ENCODE measurements around the gene ZBTB7C. TPM values are rescaled to one million over a fixed set of nuclear protein-coding genes. Genes with fewer than 3 reads are reported as not detected.

The ZBTB7C gene
- total and polyA plus RNA-seq, 2 of the 8 experiments (the other 6 are each of a cell fraction or from before 2014, with no cell fraction given): 0.15 to 0.45 TPM

GRCh38 chr18:48131042-48131441 is 278.1 kb downstream of the ZBTB7C start:
- Histone ChIP-seq H4K5ac (ENCODE audit: insufficient read length, low read depth, low read length) (no peak overlapping the region), H3K36me3 (ENCODE audit: control insufficient read depth in 2 of 4, insufficient read depth in 4 of 4, low read length in 3 of 4) (no peaks in the 10 kb centered on the region), H3K27me3 (replicated peaks in 1 of 4; ENCODE audit: control insufficient read depth in 3 of 4, extremely low read depth in 1 of 4, insufficient read depth in 3 of 4, low read length in 3 of 4) (peaks cover 2 to 17% (median 17%) of the 10 kb centered on the region in 4 experiments), H3K4me1 (replicated peaks in 1 of 4; ENCODE audit: control insufficient read depth in 3 of 4, insufficient read depth in 4 of 4, low read length in 3 of 4) (peaks cover 2 to 11% (median 9%) of the 10 kb centered on the region in 4 experiments; a peak in 5 of 7 replicates), H2AFZ (ENCODE audit: low read length) (no peak overlapping the region), H2AK5ac (ENCODE audit: low read depth, low read length) (no peak overlapping the region), H2BK5ac (ENCODE audit: low read depth, low read length) (no peak overlapping the region), H3K23me2 (ENCODE audit: low read depth, low read length) (peaks cover 3% of the 10 kb centered on the region; the same call in 1 of the 2 replicates), H2BK20ac (ENCODE audit: low read length) (no peak overlapping the region), H2BK120ac (replicated peaks; ENCODE audit: low read depth, low read length) (no peak overlapping the region), H4K8ac (ENCODE audit: extremely low read depth, insufficient read depth, low read length) (no peak overlapping the region), H3K18ac (ENCODE audit: extremely low read depth, low read length) (no peak overlapping the region), H3K4ac (replicated peaks; ENCODE audit: insufficient read length, low read depth, low read length) (no peak overlapping the region), H3K56ac (replicated peaks; ENCODE audit: insufficient read length, low read depth, low read length) (no peak overlapping the region), H3K4me3 (ENCODE audit: extremely low read depth in 1 of 4, insufficient read depth in 2 of 4, low read depth in 3 of 4, low read length in 4 of 4) (no peak overlapping the region), H3K14ac (ENCODE audit: insufficient read length) (no peak overlapping the region), H3K27ac (ENCODE audit: low read depth, low read length) (no peak overlapping the region), H3K23ac (ENCODE audit: insufficient read length) (no peak overlapping the region), H4K91ac (replicated peaks; ENCODE audit: insufficient read length, low read length) (no peak overlapping the region), H2BK12ac (ENCODE audit: low read depth, low read length) (no peak overlapping the region), H3K9ac (replicated peaks in 1 of 4; ENCODE audit: extremely low read depth in 1 of 4, low read depth in 3 of 4, low read length in 3 of 4) (no peak overlapping the region), H3K9me3 (ENCODE audit: insufficient read depth in 2 of 2, low read depth in 1 of 2, low read length in 1 of 2) (no peaks in the 10 kb centered on the region), H2BK15ac (ENCODE audit: low read length) (no peak overlapping the region), H4K20me1 (replicated peaks in 1 of 2; ENCODE audit: control insufficient read depth in 1 of 2, insufficient read depth in 2 of 2, low read length in 2 of 2) (no peaks in the 10 kb centered on the region), H3K79me1 (ENCODE audit: low read depth, low read length) (no peaks in the 10 kb centered on the region), H3K79me2 (ENCODE audit: control insufficient read depth in 1 of 2, insufficient read depth in 2 of 2, low read length in 2 of 2) (no peaks in the 10 kb centered on the region), H3K4me2 (ENCODE audit: insufficient read depth in 1 of 2, low read depth in 2 of 2, low read length in 2 of 2) (no peak overlapping the region)
- DNase-seq (ENCODE audit: low read depth in 1 of 2, low spot score in 2 of 2): no peak
- WGBS, 2 experiments (ENCODE audit: extremely low coverage in 1 of 2, insufficient coverage in 1 of 2, insufficient read length in 1 of 2, insufficient replicate concordance in 2 of 2, low coverage in 1 of 2, low lambda C conversion rate in 2 of 2, missing lambda C conversion rate in 1 of 2): 97% methylated on average over 9 of the region's 9 CpGs; no CpG with 5 or more reads in 1 of the 2 experiments
- CTCF ChIA-PET (ENCODE audit: partially characterized antibody): interaction anchor here (0.9 to 1.8 kb wide), 2 partner anchors 9 to 13 kb away, joined by 4 to 8 read pairs; no protein-coding TSS in a partner anchor
- FAIRE-seq: no peak
- POLR2A ChIA-PET (ENCODE audit: partially characterized antibody): no interaction called here
- TF ChIP-seq, protein P1, sequence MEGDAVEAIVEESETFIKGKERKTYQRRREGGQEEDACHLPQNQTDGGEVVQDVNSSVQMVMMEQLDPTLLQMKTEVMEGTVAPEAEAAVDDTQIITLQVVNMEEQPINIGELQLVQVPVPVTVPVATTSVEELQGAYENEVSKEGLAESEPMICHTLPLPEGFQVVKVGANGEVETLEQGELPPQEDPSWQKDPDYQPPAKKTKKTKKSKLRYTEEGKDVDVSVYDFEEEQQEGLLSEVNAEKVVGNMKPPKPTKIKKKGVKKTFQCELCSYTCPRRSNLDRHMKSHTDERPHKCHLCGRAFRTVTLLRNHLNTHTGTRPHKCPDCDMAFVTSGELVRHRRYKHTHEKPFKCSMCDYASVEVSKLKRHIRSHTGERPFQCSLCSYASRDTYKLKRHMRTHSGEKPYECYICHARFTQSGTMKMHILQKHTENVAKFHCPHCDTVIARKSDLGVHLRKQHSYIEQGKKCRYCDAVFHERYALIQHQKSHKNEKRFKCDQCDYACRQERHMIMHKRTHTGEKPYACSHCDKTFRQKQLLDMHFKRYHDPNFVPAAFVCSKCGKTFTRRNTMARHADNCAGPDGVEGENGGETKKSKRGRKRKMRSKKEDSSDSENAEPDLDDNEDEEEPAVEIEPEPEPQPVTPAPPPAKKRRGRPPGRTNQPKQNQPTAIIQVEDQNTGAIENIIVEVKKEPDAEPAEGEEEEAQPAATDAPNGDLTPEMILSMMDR (IDR thresholded peaks at IDR 0.05; ENCODE audit: control extremely low read depth in 1 of 3, insufficient read depth in 1 of 3, low read depth in 1 of 3, low read length in 3 of 3): no peak
